NCI-H1048 (cell line): ENCODE measurements around the gene FBXW8.

Experiments
- DNase-seq: peaks from one replicate; lab custom pipeline; 2025; lab: John Stamatoyannopoulos, UW

Gene FBXW8

DNA sequence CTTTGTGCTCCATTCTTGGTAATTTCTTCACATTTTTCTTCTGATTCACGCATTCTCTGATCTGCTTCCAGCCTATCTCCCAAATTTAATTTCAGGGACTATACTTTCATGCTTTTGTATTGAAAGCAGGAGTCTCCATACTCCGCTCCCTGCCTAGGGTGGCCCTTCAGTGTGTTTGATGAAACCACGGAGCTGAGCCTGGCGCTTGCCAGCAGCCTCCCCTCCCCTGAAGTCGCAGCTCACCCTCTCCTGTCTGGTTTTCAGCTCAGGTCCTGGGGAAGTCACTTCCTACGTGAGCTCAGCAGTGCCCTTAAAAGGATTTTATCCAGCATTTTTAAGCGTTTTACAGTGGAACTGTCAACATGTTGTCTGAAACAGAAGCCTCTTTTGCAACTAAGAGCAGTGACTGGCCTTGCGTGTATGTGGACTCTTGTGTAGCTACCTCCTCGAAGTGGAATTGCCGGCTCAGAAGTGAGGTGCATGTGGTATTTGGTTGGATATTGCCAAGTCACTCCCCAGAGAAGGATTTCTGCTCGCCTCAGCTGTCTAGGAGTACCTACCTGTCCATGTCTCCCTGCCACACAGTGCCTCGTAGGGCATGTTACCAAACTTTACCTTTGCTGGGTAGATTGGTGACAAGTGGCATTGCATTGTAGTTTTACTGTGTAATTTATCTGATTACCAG is 109.9 kb downstream of the FBXW8 start:
- DNase-seq = no peak

DNA sequence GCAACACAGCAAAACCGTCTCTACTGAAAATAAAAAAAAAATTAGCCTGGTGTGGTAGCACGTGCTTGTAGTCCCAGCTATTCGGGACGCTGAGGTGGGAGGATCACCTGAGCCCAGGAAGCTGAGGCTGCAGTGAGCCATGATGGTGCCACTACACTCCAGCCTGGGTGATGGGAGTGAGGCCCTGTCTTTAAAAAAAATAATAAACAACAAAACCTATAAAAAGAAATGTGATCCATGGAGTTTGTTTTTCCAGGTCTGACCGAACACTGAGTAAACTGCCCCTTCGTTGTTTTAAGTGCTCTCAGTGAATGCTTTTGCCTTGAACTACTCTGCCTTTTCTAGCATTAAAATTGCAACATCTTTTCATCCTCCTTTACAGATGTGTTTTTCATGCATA is 111.7 kb downstream of the FBXW8 start:
- no peak for DNase-seq

DNA sequence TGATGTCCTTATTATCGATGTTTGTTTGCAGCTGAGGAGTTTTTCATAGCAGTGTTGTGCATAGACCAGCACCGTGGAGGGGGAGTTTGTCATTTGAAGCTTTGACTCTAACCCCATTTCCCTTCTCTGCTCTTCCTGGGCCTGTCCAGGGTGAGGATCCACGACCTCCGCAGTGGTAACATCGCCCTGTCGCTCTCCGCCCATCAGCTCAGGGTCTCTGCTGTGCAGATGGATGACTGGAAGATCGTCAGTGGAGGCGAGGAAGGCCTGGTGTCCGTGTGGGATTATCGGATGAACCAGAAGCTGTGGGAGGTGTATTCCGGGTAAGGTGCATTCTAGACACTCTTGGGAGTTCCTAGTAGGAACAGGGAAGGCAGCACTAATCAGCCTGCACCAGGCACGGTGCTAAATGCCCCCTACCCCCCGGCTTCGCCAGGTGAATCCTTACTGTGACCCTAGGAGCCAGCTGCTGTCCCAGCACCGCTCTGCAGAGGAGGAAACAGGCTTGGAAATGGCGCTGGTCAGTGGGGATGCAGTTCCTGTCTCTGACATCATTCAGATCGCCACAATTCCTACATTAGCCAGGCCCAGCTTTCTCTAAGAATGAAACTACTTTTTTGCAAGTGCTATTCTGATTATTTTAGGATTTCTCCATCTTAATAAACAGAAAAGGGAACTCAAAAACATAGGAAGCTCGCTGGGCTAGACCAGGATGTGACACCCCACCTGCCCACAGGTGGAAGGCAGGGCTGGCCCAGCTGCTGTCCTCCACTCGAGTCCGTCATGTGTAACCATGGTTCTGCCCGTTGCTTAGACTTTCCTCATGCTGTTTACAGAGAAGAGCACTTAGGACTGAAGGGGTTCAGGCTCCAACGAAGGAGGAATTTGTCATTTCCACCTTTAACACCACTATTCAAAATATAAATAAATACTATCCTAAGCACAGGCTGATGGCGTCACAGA is 113.5 kb downstream of the FBXW8 start:
- no peak for DNase-seq

DNA sequence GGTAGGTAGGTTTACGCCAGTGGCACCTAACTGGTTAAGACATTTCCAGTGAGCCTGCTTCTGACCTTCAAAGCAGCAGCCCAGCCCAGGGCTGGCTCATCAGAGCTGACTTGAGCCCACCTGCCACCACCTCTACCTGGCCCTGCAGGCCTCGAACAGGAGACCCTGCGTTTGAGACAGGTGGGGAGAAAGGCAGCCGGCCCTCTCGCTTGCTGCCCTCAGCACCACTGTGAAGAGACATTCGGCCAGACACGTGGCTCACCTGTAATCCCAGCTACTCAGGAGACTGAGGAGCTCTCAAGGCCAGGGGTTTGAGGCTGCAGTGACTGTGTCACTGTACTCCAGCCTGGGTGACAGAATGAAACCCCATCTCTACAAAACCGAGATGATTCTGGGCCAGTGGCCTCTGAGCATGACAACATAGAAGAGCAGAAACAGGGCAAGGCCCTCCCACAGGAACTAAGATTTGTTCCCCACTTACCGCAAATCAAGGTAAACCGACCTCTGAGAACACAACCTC is 114.3 kb downstream of the FBXW8 start:
- DNase-seq = no peak

DNA sequence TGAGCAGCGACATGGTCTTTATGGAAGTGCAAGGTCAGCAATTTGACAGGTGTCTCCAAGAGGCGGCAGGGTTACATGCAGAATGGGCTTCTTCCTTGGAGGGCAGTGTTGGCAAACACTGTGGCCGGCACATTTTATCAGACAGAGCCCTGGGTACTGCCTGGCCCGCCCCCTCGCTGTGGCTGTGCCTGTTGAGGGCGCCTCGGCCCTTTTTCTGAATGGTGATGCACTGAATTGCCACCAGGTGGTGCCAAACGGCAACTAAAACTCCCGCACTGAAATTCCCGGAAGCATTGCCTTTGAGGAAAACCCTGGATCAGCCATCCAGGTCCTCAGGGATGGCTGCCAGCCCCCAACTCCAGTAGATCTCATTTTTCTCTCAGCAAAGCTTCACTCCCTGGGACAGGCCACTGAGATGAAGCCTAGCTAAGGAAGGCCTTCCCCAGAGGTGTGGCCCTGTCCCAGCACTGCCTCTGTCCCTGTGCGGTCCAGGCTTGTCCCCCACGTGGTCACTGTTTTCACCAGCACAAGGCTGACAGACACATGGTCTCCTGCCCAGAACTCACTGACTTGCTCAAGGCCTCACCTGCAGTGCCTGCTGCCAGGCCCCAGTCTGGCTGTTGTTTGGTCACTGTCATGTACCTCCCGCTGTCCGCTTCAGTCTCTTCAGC is 114.9 kb downstream of the FBXW8 start:
- DNase-seq = no peak

DNA sequence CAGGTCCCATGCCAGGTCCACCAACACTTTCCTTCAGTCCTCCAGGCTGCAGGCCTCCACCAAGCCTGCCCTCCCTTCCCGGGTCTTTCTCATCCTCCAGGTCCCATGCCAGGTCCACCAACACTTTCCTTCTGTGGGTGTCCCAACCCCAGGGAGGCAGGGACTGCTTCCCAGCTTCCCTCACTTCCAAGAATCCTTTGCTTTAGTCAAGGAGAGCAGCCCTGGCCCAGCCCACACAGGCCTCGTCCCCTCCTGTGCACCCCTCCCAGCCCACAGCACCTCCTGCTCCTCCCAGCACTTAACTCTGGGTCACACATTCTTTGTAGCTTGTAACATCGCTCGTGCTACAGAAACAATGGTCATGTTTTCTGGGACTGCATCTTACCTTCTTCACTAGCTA is 115.6 kb downstream of the FBXW8 start:
- no peak for DNase-seq

DNA sequence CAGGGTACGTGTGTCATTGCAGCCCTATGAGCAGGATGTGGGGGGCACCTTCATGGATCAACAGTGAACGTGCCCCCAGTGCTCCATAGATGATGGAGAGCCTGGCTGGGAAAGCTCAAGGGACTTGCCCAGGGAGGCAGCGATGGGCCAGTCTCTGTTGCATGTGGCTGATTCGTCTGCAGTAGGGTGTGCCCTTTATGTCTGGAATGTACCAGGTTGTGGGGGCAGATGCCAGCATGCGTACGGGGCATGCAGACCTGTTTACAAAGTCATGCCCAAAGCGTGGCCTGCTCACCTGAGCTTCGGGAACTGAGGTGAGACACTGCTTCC is 116.1 kb downstream of the FBXW8 start:
- DNase-seq = no peak

DNA sequence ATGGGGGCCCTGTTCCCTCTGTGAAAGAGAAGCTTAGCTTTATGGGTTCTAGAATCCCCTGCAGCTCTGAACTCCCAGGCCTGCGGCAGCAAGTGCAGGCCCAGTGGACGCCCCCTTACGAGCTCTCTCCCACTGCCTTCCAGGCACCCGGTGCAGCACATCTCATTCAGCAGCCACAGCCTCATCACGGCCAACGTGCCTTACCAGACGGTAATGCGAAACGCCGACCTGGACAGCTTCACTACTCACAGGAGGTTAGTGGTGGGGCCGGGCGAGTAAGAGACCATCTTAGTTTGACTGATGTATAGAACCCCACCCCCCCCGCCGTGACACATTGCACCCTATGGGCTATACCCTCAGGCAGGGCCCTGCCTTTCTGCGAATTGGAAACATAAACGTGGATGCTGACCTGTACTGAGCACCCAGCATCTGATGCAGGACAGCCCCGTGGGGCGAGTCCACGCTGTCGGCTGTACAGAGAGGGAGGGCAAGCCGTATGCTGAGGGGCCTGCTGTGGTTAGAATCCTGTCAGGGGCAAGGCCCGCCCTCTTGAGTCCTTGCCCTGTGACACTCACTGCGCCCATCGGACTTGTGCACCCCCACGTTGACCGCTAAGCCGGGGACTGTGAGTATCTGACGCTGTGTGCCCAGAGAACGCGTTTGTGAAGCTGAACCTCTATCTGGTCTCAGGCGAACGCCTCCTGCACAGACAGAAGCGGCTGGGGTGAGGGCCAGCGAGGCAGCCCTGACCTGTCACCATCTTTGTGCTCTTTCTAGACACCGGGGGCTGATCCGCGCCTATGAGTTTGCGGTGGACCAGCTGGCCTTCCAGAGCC is 116.7 kb downstream of the FBXW8 start:
- no peak for DNase-seq

- no peak for DNase-seq
Observed at GRCh38 chr12:117028254-117028653, 117.5 kb downstream of the FBXW8 start.

DNA sequence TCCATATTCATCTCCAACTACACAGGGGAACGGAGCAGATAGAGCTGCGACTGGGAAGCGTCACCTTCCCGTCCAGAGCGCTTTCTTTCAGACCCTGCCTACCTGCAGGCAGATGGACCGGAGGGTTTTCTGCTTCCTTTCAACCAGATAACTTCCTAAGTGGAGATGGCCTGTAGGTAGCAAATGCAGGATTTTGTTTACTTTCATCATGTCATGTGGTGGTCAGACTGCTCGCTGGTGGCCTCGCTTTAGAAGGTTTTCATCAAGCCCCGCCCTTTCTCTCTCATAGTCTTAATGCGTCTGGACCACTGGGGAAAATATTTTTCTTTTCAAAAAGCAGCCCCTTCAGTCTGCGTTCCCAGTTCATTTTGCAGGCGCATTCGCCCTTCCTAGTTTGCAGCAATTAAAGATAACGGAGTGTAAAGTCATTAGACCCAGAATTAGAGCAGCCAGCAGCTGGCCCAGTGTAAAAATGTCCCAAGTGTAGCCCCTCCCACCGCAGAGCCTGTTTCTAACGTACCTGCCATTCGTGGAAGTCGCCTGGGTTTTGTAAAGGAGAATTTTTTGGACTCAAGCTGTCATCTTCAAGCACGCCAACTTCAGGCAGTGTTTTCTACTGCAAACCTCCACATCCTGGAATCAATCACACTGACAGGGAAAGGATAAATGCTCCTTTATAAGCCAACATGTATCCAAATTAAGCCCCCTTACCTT is 119.6 kb downstream of the FBXW8 start:
- DNase-seq = no peak

DNA sequence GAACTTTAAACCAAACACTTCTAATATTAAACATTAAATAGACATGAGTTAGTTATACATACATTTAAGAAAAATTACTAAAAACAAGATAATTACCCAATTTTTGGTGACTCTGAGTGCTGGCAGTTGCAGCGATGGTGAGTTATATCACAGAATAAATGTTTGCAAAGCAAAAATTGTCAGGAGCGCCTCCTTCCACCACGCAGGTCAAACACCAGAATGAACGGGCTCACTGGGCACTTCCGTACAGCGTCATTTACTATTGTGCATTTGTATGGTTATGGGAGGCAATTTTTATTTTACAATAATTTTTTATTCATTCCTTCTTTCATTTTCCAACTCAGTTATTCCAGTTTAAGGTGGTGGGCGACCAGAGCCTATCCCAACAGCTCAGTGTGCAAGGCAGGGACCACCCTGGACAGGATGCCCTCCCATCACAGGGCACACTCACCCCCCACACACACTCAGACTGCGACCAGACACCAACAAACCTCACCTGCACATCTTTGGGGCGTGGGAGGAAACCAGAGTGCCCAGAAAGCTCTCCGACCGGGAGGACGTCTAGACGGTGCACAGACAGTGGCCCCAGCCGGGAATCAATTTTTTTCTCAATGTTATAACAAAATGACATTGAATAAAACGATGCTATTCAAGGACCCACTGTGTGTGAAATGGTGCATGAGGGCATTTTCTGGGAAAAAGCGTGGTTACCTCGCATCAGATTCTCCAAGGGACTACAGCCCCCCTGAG is 121.3 kb downstream of the FBXW8 start:
- no peak for DNase-seq

GRCh38 chr12:117032593-117033381 is 122.0 kb downstream of the FBXW8 start:
- DNase-seq = no peak

DNA sequence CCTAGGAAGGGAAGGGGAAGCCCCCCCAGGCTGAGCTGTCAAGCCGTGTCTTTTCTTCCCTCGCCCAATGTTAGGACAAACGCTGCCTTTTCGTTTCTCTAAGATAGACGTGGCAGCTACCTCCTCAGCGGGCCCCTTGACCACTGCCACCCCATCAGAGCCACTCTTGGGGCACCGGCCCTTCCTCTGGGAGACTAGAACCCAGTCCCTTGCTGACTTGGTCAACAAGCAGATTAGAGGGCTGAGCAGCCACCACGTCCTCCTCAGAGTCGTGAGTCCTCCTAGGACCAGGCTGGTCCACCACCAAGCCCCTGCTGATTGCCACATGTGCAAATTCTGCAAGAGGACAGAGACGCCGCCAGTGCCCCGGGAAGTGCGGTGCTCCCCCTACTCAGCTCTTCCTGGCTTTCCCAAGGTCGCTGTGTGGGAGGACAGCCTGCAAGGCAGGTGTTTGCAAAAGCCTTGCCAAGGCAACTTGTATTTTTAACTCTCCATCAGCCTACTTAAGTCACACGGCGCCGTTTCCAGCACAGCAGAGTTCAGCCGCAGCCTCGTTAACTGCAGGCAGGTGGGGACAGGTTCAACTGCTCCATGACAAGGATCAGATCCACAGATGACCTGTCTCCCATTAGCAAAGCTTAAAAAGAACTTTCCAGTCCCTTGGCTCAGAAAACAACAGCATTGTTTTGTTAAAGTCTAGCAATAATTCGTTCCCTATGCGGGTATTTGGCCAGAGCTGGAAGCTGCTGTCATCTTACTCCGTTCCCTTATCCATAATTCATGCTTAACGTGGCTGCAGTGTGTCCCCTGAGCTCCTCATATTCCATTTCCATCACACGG is 122.9 kb downstream of the FBXW8 start:
- DNase-seq = no peak

DNA sequence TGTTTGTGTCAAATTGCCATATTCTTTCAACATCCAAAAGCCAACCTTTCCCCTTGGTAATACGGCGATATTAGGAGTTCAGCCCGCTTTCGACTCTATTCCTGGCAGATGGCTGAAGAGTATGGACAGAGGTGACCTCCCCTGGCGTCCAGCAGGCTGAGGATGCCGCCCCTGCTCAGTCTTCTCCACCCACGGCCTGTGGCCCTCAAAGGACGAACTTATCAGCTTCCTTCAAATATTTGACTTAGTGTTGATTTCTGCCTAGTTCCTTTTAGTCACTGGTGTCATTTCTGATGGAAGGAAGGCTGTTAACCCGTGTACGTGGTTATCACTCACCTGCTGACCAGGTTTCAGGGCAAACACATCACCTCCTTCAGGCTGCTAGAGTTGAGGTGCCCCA is 123.5 kb downstream of the FBXW8 start:
- DNase-seq = no peak

- DNase-seq = no peak
Observed at GRCh38 chr12:117034701-117035151, 124.0 kb downstream of the FBXW8 start.

DNA sequence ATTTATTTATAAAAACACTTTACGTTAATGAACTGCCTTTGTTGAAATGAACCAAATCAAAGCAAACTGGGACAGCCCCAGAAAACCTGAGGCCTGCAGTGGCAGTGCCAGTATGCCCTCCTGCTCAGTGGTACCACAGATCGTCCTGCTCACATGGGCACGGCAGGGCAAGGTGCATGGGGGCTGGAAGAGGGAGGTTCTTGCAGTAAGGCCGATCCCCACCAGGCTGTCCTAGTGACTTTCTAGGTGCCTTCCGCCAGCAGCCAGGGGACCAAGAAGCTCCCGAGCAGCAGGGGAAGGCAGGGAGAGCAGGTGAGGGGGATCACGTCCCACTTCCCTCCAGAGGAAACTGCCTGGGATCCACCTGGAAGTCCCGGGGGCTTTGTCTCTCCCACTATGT is 124.5 kb downstream of the FBXW8 start:
- no peak for DNase-seq

GRCh38 chr12:117036046-117036445 is 125.3 kb downstream of the FBXW8 start:
- no peak for DNase-seq

- DNase-seq = no peak
Observed at GRCh38 chr12:117036547-117036946, 125.8 kb downstream of the FBXW8 start.
